AG04450 (cell line): Measurements from ENCODE around the gene SIRT7. TPM values are rescaled to one million over a fixed set of nuclear protein-coding genes. Genes with fewer than 3 reads are reported as not detected.

Source experiments
- CTCF ChIA-PET: fragments of 300-600, 350-600 bp; formaldehyde crosslinking; extraction: SDS; loops from one replicate; lab custom pipeline; 2022; ENCODE audit warnings: antibody characterized with exemption, inconsistent platforms; lab: Charles Lee
- POLR2A ChIA-PET: fragments of 350-600 bp; formaldehyde crosslinking; extraction: SDS; loops from one replicate; lab custom pipeline; 2021; ENCODE audit warnings: antibody characterized with exemption, inconsistent platforms; lab: Yijun Ruan, JAX
- DNase-seq: peaks from one replicate; pipeline ENCODE4 v3.0.0-alpha.2; 2011; ENCODE audit warnings: low read depth, low spot score
- H3K27ac ChIP-seq: one replicate; pipeline ENCODE4 v1.5.1; 2012; ENCODE audit warnings: low read depth, low read length, control low read depth
- H3K27me3 ChIP-seq: one replicate; pipeline ENCODE4 v1.6.0; 2012; ENCODE audit warnings: low read length; ENCODE audit not compliant: control insufficient read depth, insufficient read depth
- H3K4me3 ChIP-seq: 2 replicates; pipeline ENCODE4 v1.5.1; 2011; ENCODE audit warnings: mild to moderate bottlenecking, low read depth, low read length, control low read depth
- H3K9me3 ChIP-seq: 2 replicates; pipeline ENCODE4 v1.5.1; 2012; ENCODE audit warnings: low read length; ENCODE audit not compliant: control insufficient read depth, insufficient read depth
- polyA plus RNA-seq: library from polyadenylated mRNA; depleted of rRNA; stranded (reverse); fragments of >200 nt; gene quantifications from 2 replicates; pipeline ENCODE4 v1.2.3, GENCODE V29; 2011
- TF ChIP-seq, protein P1 (sequence below): IDR thresholded peaks from 2 replicates; pipeline ENCODE4 v1.5.1; 2011; ENCODE audit warnings: low read depth, low read length, control low read depth, inconsistent platforms

The SIRT7 gene
- polyA plus RNA-seq, 1 experiment = 4.3 TPM

DNA sequence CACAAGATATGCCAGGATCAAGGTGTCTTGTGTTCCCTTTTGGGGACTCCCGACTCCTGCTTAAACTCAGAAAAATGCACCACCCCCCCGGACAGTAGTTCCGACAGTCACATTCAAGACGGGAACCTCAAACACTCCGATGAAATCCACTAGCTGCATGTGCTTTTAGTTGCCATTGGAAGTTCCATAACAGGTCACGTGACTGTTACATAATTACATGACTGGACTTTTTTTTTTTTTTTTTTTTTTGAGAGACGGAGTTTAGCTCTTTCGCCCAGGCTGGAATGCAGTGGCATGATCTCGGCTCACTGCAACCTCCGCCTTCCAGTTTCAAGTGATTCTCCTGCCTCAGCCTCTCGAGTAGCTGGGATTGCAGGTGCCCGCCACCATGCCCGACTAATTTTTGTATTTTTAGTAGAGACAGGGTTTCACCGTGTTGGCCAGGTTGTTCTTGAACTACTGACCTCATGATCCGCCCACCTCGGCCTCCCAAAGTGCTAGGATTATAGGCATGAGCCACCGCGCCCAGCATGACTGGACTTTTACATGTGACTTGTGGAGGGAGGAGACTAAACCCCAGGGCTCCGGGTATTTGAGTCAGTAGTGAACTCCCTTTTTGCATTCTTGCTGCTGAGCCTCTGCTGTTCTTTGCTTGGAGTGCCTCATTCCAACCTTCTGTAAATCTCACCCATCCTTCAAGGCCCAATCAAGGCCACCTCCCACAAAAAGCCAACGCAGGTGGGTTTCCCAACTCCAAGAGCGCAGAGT, 1.6 kb downstream of the SIRT7 start:
- H3K27ac ChIP-seq = peak overlapping the region; percentile 21
- H3K27me3 ChIP-seq = no peaks in the 10 kb centered on the region
- TF ChIP-seq, protein P1, sequence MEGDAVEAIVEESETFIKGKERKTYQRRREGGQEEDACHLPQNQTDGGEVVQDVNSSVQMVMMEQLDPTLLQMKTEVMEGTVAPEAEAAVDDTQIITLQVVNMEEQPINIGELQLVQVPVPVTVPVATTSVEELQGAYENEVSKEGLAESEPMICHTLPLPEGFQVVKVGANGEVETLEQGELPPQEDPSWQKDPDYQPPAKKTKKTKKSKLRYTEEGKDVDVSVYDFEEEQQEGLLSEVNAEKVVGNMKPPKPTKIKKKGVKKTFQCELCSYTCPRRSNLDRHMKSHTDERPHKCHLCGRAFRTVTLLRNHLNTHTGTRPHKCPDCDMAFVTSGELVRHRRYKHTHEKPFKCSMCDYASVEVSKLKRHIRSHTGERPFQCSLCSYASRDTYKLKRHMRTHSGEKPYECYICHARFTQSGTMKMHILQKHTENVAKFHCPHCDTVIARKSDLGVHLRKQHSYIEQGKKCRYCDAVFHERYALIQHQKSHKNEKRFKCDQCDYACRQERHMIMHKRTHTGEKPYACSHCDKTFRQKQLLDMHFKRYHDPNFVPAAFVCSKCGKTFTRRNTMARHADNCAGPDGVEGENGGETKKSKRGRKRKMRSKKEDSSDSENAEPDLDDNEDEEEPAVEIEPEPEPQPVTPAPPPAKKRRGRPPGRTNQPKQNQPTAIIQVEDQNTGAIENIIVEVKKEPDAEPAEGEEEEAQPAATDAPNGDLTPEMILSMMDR = no peak
- H3K9me3 ChIP-seq = peaks cover 4% of the 10 kb centered on the region; the same call in 1 of the 2 replicates
- DNase-seq = peak; percentile 23
- ChIA-PET CTCF (no interaction called here), POLR2A (interaction anchor here (0.6 to 1.4 kb wide), 3 partner anchors 11 to 55 kb away, joined by 3 to 9 read pairs (median 6); partner anchors contain the start of gene MAFG)
- peak overlapping the region; percentile 73 for H3K4me3 ChIP-seq

DNA sequence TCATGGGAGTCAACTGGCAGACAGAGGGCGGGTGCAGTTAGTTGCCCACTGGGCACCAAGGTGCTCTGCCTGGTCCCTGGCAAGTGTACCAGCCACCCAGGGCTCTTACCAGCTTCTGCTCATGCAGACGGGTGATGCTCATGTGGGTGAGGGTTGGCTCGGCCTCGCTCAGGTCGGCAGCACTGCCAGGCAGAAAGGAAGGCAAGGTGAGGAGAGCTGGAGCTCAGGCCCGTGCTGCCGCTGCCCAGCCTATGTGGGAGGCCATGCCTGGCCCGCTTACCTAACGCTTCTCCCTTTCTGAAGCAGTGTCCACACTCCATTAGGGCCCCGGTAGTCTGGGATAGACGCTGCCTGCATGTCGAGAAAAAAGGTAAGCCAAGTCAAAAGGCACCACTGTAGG, 2.6 kb downstream of the SIRT7 start:
- Histone ChIP-seq H3K27ac (no peak overlapping the region), H3K27me3 (no peaks in the 10 kb centered on the region), H3K4me3 (no peak overlapping the region), H3K9me3 (peaks cover 4% of the 10 kb centered on the region; the same call in 1 of the 2 replicates)
- TF ChIP-seq, protein P1 = no peak
- no peak for DNase-seq
- ChIA-PET POLR2A (no interaction called here), CTCF (no interaction called here)

DNA sequence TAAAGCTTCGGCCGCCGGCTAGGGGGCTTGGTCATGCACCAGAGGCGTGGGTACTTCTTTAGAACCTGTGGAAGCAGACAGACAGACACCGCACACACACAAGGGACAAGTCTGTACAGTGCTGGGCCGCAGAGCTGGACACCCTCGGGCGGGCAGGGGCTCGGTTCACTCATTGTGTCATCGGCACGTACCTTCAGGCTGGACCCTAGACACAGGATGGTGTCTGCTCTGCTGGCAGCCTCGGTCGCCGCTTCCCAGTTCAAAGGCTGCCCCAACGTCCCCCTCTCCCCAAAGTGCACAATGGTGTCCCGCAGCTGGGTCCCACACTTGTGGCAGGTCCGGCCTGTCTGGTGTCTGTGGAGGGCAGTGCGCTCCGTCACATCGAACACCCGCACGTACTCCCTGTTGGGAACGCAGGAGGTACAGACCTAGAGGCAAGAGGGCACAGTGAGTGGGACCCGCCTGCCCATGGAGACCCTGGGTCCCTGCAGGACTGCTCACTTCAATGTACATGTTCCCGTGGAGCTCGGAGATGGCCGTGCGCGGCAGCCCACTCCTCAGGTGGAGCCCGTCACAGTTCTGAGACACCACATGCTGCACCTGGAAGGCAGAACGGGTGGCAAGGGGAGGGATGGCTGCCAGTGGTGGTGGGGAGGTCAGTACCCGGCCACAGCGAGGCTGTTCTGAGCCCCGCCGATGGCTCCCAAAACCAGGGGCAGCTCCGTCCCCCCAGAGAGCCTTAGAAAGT, 3.7 kb downstream of the SIRT7 start:
- H3K27ac ChIP-seq = no peak overlapping the region
- TF ChIP-seq, protein P1 = no peak
- no peak overlapping the region for H3K4me3 ChIP-seq
- DNase-seq = no peak
- no peaks in the 10 kb centered on the region for H3K27me3 ChIP-seq
- peaks cover 4% of the 10 kb centered on the region; the same call in 1 of the 2 replicates for H3K9me3 ChIP-seq
- ChIA-PET POLR2A (interaction anchor here (0.6 kb wide), 1 partner anchor 33 kb away, joined by 3 read pairs; no protein-coding TSS in a partner anchor), CTCF (no interaction called here)

DNA sequence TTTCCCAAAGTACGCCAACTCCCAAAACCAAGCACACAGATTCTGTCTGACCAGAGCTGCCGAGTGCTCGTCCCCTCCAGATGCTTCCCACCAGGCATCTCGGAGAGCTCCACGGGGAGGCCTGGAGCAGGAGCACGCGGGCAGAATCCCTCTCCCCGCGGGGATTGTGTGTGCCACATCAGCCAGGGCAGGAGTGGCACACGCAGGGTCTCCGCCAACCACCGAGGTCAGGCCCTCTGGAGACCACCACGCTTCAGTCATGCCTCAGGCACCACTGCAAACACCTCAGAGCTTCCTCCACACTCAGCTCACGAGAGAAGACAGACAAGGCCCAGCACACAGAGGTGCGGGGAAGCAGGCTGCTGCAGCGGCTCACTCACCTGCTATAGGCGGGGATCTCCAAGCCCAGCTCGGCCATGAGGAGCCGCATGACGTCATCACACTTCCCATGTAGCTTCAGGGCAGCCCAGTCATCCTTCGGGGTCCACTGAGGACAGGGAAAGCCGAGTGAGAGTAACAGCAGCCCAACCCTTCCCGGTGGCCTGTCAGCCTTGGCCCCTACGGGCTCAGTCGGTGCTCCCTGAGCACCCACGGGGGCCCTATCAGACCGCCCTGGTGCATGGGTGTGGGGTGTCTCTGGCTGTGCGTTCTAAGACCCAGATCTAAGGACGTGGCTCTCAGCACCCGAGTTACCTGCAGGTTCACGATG, 4.4 kb downstream of the SIRT7 start:
- CTCF ChIA-PET = no interaction called here
- POLR2A ChIA-PET = interaction anchor here (0.6 to 2.0 kb wide), 3 partner anchors 13 to 32 kb away, joined by 3 to 7 read pairs (median 6); no protein-coding TSS in a partner anchor
- TF ChIP-seq, protein P1 = no peak

More for the DNA sequence above, 4.4 kb downstream of the SIRT7 start:
- no peak for DNase-seq
- H3K9me3 ChIP-seq = peaks cover 4% of the 10 kb centered on the region; the same call in 1 of the 2 replicates
- no peak overlapping the region for H3K27ac ChIP-seq
- H3K27me3 ChIP-seq = no peaks in the 10 kb centered on the region
- no peak overlapping the region for H3K4me3 ChIP-seq
